HL-60/S4 (cell line): ENCODE results near the gene KATNB1.
"Not testable (repeated sequence)": the region's sequence is repeated elsewhere in the genome, so short reads cannot be mapped to it uniquely, and the experiment has no call there.

Source experiments
- in situ Hi-C: fragments of 300-500 bp; cut with MboI; formaldehyde crosslinking; loops from 2 replicates; pipeline ENCODE4 v1.14.3; 2022; ENCODE audit warnings: low sequenced_read_pairs

Gene KATNB1

GRCh38 chr16:57740423-57741071 lies 5.0 kb downstream of the KATNB1 start:
- in situ Hi-C loops: no loop called here

DNA sequence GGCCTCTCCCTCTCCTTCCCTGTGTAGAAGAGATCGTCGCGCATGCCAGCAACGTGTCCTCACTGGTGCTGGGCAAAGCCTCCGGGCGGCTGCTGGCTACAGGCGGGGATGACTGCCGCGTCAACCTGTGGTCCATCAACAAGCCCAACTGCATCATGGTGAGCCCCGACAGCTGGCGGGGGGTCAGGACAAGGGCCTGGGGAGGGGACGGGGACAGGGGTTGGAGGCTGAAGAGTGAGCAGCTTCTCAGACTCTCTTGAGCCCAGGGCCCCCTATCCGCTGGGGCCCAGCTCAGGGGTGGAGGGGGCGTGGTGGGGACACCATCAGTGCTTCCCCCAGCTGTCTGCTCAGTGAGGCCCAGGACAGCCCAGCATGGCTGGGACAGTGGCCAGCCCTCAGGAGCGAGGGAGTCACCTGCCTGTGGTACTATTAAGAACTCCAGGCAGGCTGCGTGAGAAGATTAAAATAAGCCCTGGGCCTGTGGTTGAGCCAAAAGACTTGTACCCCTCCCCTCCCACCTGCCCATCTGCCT lies 6.2 kb downstream of the KATNB1 start:
- in situ Hi-C loops: no loop called here

DNA sequence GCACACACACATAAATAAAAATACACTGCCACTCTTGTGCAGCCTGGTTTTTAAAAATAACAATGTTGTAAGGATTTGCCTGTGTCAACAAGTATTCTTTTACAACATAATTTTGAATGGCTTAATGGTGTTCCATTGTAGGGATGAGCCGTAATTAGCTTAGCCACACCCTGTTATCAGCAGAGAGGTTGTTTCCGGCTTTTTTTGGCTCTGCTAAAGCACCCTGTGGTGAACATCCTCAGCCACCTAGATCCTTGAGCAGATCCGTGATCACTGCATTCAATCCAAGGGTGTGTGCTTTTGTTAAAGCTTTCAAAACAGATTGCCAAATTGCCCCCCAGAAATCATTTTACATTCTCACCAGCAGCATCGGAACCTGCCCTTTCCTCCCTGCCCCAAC lies 7.0 kb downstream of the KATNB1 start:
- in situ Hi-C loops: no loop called here

DNA sequence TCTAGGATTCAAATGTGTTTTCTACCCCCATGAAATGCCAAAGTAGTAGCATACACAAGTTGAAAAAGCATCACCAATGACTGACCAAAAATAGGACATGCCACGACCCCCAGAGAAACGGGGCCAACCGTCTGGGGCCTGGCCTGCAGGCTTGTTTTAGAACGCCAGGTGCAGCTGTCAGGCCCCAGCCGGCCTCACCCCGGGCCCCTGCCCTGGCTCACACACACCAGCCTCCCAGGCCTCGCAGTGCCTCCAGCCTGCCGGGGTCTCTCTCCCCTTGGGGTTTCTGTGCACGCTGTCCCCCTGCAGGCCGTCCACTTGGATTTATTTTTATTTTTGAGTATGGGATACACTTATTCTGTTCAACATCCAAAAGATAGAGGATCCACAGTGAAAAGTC lies 7.9 kb downstream of the KATNB1 start:
- in situ Hi-C loops: no loop called here

GRCh38 chr16:57743886-57744641 lies 8.5 kb downstream of the KATNB1 start:
- in situ Hi-C loops: no loop called here

DNA sequence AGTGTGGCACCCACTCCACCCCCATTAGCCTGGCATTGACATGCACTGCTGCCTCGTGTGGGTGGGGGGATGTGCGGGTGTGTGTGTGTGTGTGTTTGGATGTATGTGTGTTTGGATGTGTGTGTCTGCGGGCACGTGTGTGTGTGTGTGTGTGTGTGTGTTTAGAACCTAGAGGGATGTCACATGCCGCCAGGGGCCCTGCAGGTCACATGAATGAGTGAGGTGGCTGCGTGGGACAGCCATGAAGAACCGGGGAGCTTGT lies 9.0 kb downstream of the KATNB1 start:
- in situ Hi-C loops: no loop called here

DNA sequence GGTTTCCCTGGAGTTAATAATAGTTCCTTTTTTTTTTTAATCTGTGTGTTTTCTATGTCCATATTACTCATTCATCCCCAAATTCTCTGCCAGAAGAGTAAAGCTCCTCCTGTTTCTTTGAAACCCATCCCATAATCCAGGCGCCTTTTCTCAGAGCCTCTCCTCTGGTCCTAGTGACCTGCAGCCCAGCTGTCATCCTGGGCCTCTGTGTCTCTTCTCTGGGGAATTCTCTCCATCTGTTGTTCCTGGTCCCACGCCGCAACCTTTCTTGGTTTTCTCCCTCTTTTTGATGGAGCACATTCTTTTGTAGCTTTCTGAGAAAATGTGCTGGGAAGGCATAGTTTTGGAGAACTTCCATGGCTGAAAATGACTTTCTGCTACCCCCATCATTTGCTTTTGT lies 10.2 kb downstream of the KATNB1 start:
- in situ Hi-C loops: no loop called here

DNA sequence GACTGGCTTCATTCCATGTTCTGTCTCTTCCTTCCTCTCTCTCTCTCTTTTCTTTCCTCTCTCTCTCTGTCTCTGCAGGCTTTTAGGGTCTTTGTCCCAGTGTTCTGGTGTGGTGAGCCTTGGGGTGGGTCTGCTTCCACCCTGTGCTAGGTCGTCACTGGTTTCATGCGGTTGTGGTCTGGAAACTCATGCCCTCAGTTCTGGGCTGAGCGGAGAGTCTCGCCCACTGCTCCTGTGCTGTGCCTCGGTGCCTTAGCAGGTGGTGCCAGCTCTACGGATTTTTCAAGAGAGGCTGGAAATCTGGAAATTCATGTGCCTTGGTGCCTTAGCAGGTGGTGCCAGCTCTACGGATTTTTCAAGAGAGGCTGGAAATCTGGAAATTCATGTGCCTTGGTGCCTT lies 10.7 kb downstream of the KATNB1 start:
- in situ Hi-C loops: not testable (repeated sequence)

DNA sequence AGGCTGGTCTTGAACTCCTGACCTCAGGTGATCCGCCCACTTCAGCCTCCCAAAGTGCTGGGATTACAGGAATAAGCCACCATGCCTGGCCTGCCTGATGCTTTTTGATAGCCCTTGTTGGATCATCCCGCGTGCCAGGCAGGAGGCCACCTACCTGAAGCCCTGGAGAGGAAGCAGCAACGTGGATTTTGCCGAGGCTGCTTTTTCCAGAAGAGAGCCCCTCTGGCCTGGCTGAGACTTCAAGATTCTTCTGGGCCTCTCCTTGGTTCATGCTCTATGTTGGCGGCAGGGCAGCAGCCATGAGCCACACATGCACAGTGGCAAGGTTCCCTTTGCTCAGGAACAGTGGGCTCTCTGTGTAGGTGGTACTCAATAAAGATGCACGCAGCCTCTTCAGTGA lies 11.5 kb downstream of the KATNB1 start:
- in situ Hi-C loops: no loop called here

- in situ Hi-C loops: no loop called here
These were observed 11.9 kb downstream of the KATNB1 start for GRCh38 chr16:57747496-57747895.

GRCh38 chr16:57747996-57748395 lies 12.4 kb downstream of the KATNB1 start:
- in situ Hi-C loops: no loop called here

DNA sequence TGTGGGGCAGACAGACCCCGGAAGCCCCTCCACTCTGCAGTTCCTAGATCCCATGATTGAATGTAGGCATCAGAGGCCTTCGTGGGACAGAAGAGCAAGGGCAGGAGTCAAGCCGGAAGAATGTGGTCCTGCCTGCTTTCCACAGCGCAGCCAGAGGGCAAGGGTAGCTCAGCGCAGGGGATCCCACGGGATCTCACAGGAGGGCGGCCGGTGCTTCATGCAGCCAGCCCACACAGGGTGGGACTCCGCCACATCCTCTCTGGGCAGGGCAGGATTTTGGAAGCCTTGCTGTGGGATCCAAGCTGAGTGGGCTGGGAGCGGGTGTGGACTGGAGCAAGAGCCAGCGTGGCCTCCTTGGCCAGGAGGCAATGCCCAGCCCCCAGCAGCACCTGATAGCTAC lies 13.0 kb downstream of the KATNB1 start:
- in situ Hi-C loops: no loop called here

- in situ Hi-C loops: no loop called here
These were observed 13.6 kb downstream of the KATNB1 start for GRCh38 chr16:57749101-57749692.

GRCh38 chr16:57749856-57750452 lies 14.4 kb downstream of the KATNB1 start:
- in situ Hi-C loops: loop anchor here (10.0 to 25.0 kb wide), 2 partner anchors 115 to 262 kb away; partner anchors contain the start of genes USB1 and ZNF319

DNA sequence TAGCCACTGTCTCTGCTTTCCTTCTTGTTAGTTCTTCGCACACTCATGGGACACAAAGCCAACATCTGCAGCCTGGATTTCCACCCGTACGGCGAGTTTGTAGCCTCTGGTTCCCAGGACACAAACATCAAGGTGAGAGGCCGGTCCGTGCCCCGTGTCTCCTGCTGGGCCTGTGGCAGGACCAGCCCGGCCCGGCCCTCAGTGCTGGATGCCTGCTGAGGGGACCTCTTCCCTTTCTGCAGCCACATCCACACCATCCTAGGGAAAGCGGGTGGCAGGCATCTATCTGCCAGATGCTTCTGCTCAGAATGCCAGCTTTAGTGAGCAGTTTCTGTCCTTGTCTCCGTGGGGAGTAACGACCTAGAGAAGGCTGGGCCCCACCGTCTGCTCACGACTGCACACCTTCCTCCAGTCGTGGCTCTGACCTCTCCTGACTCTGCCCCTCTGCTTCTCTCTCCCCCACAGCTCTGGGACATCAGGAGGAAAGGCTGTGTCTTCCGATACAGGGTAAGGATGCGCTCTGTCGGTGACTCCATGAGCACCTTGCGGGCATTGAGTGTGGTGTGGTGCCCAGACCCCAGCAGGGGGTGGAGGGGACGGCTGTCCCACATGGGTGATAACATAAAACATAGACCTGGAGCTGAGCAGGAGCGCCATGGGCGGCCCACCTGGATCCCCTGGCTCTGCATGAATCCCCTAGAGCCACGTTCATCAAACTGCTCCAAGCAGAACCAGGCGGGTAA lies 15.4 kb downstream of the KATNB1 start:
- in situ Hi-C loops: loop anchor here (10.0 to 25.0 kb wide), 2 partner anchors 114 to 261 kb away; partner anchors contain the start of genes USB1 and ZNF319

GRCh38 chr16:57751539-57752202 lies 16.1 kb downstream of the KATNB1 start:
- in situ Hi-C loops: loop anchor here (10.0 to 25.0 kb wide), 2 partner anchors 113 to 261 kb away; partner anchors contain the start of genes USB1 and ZNF319

DNA sequence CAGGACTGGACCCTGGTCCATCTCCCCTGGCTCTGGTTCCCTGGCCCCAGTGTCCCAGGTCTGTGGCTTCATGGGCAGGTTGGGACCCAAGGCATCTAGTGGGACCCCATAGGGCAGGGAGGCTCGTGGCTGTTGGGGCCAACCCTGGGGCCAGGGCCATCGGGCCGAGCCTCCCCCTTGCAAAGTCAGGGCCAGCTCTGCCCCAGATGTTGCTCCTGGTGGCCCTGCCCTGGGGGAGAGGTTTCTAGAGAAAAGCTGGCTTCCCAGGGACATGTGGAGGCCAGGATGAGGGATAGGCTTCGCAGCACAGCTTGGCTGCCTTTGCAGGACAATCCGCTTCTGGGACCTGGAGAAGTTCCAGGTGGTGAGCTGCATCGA lies 16.6 kb downstream of the KATNB1 start:
- in situ Hi-C loops: loop anchor here (10.0 to 25.0 kb wide), 2 partner anchors 113 to 260 kb away; partner anchors contain the start of genes USB1 and ZNF319

DNA sequence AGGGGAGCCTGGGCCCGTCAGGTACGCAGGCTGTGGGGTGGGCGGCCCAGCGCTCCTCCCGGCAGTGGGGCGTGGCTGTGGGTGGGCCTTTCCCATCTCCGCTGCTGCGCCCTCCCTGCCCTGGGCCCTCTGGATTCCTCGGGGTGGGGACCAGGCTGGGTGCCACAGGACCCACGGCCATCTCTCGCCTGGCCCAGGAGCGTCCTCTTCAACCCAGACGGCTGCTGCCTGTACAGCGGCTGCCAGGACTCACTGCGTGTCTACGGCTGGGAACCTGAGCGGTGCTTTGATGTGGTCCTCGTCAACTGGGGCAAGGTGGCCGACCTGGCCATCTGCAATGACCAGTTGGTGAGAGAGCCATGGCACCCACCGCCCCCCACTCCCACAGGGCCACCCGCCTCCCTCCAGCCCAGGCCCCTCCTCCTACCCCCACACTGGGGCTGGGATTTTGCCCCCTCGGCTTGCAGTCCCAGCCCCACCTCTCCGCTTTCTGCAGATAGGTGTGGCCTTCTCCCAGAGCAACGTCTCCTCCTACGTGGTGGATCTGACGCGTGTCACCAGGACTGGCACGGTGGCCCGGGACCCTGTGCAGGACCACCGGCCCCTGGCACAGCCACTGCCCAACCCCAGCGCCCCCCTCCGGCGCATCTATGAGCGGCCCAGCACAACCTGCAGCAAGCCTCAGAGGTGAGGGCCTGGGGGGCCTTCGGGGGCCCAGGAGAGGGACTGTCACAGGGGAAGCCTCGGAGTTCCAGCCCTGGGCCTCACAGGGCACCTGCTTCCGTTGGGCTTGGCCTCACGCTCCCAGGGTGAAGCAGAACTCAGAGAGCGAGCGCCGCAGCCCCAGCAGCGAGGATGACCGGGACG lies 17.2 kb downstream of the KATNB1 start:
- in situ Hi-C loops: loop anchor here (10.0 to 25.0 kb wide), 2 partner anchors 112 to 259 kb away; partner anchors contain the start of genes USB1 and ZNF319
